ENCODE measurements around the gene SH3RF3.
A peak's percentile ranks its signal among the peaks of the same experiment; 100 is the strongest.

DNA sequence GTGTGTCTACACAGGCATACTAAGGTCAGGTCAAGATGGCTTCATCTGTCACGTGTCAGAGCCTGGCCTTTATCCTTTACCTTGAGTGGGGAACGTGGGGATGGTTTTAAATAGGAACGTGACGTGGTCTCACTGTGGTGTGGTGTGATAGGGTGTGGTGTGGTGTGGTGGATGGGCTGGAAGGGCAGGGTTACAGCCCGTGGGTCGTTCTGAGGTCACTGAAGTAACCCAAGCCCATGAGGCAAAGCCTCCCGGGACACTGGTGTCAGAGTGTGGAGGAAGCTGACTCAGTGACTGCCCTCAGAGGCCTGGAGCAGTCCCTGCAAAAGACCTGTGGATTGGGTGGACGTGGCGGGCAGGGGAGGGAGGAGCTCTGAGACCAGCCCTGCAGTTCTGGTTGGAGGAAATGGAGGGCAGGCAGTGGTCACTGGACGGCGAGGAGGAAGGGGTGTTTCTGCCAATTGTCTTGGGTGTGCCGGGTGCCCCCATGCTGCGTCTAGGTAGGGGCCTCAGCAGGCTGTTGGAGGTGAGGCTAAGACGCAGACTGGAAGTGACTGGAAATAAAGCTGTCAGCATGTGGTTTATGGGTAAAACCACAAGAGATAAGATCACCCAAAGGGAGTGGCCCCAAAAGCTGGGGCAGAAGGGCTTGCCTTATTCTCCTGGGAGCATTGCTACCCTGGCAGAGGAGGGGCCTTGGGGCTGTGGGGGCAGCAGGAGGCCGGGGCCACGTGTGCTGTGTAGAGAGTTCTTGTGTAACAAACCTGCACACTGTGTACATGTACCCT lies 84.8 kb downstream of the SH3RF3 start:
- TF ChIP-seq, protein P1, sequence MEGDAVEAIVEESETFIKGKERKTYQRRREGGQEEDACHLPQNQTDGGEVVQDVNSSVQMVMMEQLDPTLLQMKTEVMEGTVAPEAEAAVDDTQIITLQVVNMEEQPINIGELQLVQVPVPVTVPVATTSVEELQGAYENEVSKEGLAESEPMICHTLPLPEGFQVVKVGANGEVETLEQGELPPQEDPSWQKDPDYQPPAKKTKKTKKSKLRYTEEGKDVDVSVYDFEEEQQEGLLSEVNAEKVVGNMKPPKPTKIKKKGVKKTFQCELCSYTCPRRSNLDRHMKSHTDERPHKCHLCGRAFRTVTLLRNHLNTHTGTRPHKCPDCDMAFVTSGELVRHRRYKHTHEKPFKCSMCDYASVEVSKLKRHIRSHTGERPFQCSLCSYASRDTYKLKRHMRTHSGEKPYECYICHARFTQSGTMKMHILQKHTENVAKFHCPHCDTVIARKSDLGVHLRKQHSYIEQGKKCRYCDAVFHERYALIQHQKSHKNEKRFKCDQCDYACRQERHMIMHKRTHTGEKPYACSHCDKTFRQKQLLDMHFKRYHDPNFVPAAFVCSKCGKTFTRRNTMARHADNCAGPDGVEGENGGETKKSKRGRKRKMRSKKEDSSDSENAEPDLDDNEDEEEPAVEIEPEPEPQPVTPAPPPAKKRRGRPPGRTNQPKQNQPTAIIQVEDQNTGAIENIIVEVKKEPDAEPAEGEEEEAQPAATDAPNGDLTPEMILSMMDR (IDR thresholded peaks at IDR 0.05), result no peak
- peak in 1 of 4 donors; percentile 33 for TF ChIP-seq POLR2A (IDR thresholded peaks at IDR 0.05)

Measured in upper lobe of left lung (tissue), 4 donors.